ENCODE measurements around the gene LGALS4.
"Not testable (repeated sequence)": the region's sequence is repeated elsewhere in the genome, so short reads cannot be mapped to it uniquely, and the experiment has no call there.

Gene LGALS4

GRCh38 chr19:38821230-38821825 lies 8.6 kb upstream of the LGALS4 start:
- DNase-seq (ENCODE audit: low read depth) = not testable (repeated sequence)

- DNase-seq (ENCODE audit: low read depth) = no peak
Measured at GRCh38 chr19:38819231-38819920, 6.6 kb upstream of the LGALS4 start.

- DNase-seq (ENCODE audit: low read depth) = no peak
Measured at GRCh38 chr19:38817081-38817480, 4.3 kb upstream of the LGALS4 start.

- no peak for DNase-seq (ENCODE audit: low read depth)
Measured at GRCh38 chr19:38816131-38816750, 3.5 kb upstream of the LGALS4 start.

- no peak for DNase-seq (ENCODE audit: low read depth)
Measured at GRCh38 chr19:38815059-38816001, 2.6 kb upstream of the LGALS4 start.

DNA sequence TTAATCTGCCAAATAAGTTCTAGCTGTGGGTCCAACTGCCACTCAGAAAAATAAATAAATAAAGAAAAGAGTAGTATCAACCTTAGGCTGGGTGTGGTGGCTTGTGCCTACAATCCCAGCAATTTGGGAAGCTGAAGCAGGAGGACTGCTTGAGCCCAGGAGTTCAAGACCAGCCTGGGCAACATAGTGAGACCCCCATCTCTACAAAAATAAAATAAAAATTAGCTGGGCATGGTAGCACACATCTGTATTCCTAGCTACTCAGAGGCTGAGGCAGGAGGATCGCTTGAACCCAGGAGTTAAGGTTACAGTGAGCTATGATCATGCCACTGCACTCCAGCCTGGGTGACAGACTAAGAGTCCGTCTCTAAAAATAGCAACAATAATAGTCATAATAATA lies 1.2 kb upstream of the LGALS4 start:
- DNase-seq (ENCODE audit: low read depth) = not testable (repeated sequence)

DNA sequence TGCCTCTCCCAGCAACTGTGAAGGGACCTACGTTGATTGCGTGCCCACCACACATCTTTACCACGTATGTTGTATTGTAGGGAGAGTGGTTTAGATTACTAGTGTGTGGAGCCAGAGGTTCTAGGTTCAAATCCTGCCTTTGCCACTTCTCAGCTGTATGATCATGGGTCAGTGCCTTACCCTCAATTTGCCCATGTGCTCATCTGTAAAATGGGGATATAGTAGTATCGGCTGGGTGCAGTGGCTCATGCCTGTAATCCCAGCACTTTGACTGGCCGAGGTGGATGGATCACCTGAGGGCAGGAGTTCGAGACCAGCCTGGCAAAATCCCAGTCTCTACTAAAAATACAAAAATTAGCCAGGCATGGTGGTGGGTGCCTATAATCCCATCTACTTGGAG lies 578 bp upstream of the LGALS4 start:
- DNase-seq (ENCODE audit: low read depth) = no peak

DNA sequence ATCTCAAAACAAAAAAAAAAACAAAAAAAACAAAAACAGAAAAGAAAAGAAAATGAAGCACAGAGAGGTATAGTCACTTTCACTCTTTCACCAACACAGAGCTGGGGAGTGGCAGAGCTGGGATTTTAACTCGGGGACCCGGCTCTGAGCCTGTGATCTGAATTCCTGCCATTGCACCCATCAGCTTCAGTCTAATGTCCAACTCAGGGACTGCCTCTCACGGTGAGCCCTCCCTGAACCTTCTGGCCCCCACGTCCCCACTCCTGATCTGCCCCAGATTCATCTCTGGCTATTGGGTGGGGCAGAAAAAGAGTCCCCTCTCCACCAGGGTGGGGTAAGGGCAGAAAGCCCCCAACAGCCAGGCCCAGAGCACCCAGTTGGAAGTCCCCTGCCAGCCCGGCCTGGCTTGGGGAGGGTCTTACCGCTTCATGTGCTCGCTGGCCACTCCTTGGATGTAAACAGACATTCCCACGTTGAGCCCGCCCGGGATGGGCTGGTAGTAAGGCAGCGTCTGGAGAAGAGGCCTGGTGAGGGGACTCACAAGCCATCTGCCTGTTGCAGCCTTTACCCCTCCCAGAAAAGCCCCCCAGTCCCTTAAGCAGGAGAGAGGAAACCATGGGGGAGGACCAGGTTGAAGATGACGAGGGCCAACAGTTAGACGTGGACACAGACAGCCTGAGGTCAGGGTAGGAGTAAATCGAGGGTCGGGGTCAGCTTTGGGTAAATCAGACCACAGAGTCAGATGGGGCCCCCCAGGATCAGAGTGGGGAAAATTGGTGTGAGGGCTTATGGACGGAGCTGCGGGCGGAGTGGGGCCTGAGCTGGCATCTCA lies 520 bp downstream of the LGALS4 start:
- no peak for DNase-seq (ENCODE audit: low read depth)

DNA sequence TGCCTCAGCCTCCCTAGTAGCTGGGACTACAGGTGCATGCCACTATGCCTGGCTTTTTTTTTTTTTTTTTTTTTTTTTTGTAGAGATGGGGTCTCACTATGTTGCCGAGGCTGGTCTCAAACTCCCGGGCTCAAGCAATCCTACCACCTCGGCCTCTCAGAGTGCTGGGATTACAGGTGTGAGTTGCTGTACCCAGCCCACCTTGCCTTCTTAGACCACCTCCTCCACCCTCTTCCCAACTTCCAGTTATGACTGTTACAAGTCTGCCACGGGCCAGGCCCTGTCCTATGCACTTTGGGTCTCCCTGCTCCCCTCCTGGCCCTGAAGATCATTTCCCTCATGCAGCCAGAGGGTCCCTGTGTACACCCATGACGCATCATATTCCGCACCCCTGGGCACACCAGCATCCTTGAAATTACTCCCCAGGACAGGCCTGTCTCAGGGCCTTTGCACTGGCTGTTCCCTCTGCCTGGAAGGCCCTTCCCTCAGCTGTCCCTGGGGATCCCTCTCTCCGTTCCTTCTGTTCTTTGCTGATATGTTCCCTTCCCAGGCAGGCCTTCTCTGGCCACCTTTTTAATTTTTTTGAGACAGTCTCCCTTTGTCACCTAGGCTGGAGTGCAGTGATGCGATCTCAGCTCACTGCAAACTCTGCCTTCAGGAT lies 3.0 kb downstream of the LGALS4 start:
- no peak for DNase-seq (ENCODE audit: low read depth)

DNA sequence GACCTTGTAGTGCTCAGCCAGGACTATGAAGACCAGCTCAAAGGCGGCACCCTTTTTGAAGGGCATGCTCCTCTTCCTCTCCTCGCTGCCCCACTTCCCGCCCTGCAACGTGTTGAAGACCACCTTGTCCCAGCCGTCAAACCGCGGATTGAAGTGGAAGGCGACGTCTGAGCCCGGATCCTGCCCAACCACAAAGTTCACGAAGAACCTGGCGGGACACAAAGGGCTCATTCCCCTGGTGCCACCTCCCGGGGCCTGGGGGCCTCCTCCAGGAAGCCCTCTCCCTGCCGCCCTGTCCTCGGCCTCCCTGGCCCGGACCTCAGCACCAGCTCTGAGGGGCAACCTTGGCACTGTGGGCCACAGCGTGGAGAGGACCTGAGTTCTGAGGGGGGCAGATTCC lies 4.0 kb downstream of the LGALS4 start:
- DNase-seq (ENCODE audit: low read depth) = no peak

GRCh38 chr19:38807374-38808098 lies 5.2 kb downstream of the LGALS4 start:
- DNase-seq (ENCODE audit: low read depth) = not testable (repeated sequence)

- no peak for DNase-seq (ENCODE audit: low read depth)
Measured at GRCh38 chr19:38806371-38806770, 6.4 kb downstream of the LGALS4 start.

GRCh38 chr19:38805180-38805579 lies 7.6 kb downstream of the LGALS4 start:
- DNase-seq (ENCODE audit: low read depth) = no peak

- no peak for DNase-seq (ENCODE audit: low read depth)
Measured at GRCh38 chr19:38803543-38803942, 9.2 kb downstream of the LGALS4 start.

DNA sequence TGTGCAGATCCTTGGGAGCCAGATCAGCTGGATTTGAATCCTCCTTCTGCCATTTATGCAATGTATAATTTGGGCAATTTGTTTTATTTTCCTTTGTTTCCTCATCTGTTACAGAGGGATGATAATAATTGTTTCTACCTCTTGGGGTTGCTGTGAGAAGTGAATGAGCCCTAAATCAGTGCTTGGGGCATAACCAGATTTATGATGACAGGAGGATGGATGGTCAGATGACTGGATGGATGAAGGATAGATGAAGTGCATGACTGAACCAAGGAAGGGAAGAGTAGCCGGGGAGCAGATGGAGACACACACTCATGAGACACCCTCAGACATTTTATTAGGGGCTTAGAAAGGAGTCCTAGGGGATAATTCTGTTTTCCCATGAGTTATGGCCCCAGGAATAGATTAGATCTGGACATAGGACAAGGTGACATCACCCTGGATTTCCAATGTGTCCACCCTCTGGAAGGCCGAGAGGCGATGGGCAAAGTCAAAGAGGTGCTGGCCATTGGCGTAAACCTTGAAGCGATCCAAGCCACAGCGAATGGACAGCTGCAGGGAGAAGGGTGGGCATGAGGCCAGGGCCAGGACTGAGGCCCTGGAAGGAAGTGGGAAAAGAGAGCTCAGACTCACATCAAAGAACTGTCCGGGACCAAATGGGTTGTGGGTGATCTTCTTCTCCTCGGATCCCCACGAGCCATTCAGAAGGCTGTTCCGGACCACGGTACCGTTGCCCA lies 11.2 kb downstream of the LGALS4 start:
- DNase-seq (ENCODE audit: low read depth) = no peak

- no peak for DNase-seq (ENCODE audit: low read depth)
Measured at GRCh38 chr19:38800577-38801347, 12.0 kb downstream of the LGALS4 start.

GRCh38 chr19:38799104-38799503 lies 13.6 kb downstream of the LGALS4 start:
- no peak for DNase-seq (ENCODE audit: low read depth)

GRCh38 chr19:38797781-38798180 lies 15.0 kb downstream of the LGALS4 start:
- DNase-seq (ENCODE audit: low read depth) = not testable (repeated sequence)

- no peak for DNase-seq (ENCODE audit: low read depth)
Measured at GRCh38 chr19:38796154-38796553, 16.6 kb downstream of the LGALS4 start.

Data from stimulated activated CD8-positive, alpha-beta memory T cell treated with anti-CD3 and anti-CD28 coated beads, Interleukin-12 subunit alpha, Interleukin-12 subunit beta, amount 100 ng/mL, for 1 hour (primary cell).